GM23248 (cell line): Measurements from ENCODE around the gene LAMA5. TPM values are rescaled to one million over a fixed set of nuclear protein-coding genes. Genes with fewer than 3 reads are reported as not detected.

Experiments used
- DNase-seq: peaks from one replicate; pipeline ENCODE4 v3.0.0-alpha.2; 2015
- H2AFZ ChIP-seq: fragments of 200-600 bp; sonication (generic); 2 replicates; pipeline ENCODE4 v1.6.1; 2016; ENCODE audit warnings: antibody characterized with exemption
- H3F3A ChIP-seq: fragments of 200-600 bp; sonication (generic); 2 replicates; pipeline ENCODE4 v1.6.1; 2016; ENCODE audit warnings: mild to moderate bottlenecking, antibody characterized with exemption, mixed run types; ENCODE audit not compliant: insufficient read depth
- H3K27ac ChIP-seq: fragments of 200-600 bp; sonication (generic); 2 replicates; pipeline ENCODE4 v1.5.1; 2016; ENCODE audit warnings: mild to moderate bottlenecking
- H3K27me3 ChIP-seq: fragments of 200-600 bp; sonication (generic); replicated peaks from 2 replicates; pipeline ENCODE4 v1.6.1; 2016; ENCODE audit warnings: mild to moderate bottlenecking; ENCODE audit not compliant: insufficient read depth
- H3K36me3 ChIP-seq: fragments of 200-600 bp; sonication (generic); 2 replicates; pipeline ENCODE4 v1.6.1; 2016; ENCODE audit warnings: low read depth, mild to moderate bottlenecking
- H3K4me1 ChIP-seq: fragments of 200-600 bp; sonication (generic); 2 replicates; pipeline ENCODE4 v1.6.1; 2016; ENCODE audit warnings: mild to moderate bottlenecking; ENCODE audit not compliant: insufficient read depth
- H3K4me2 ChIP-seq: fragments of 200-600 bp; sonication (generic); one replicate; pipeline ENCODE4 v1.6.1; 2016; ENCODE audit warnings: mild to moderate bottlenecking; ENCODE audit not compliant: unreplicated experiment
- H3K4me3 ChIP-seq: fragments of 200-600 bp; sonication (generic); 2 replicates; pipeline ENCODE4 v1.5.1; 2016; ENCODE audit warnings: mild to moderate bottlenecking
- H3K79me2 ChIP-seq: fragments of 200-600 bp; sonication (generic); 2 replicates; pipeline ENCODE4 v1.6.1; 2016; ENCODE audit warnings: mild to moderate bottlenecking; ENCODE audit not compliant: insufficient read depth
- H3K9ac ChIP-seq: fragments of 200-600 bp; sonication (generic); 2 replicates; pipeline ENCODE4 v1.6.1; 2016; ENCODE audit warnings: mild to moderate bottlenecking
- H3K9me2 ChIP-seq: fragments of 200-600 bp; sonication (generic); 2 replicates; pipeline ENCODE4 v1.6.1; 2016; ENCODE audit warnings: mixed run types, mild to moderate bottlenecking, moderate library complexity; ENCODE audit not compliant: insufficient read depth
- H3K9me3 ChIP-seq: fragments of 200-600 bp; sonication (generic); one replicate; pipeline ENCODE4 v1.6.1; 2017; ENCODE audit warnings: low read depth
- H4K20me1 ChIP-seq: fragments of 200-600 bp; sonication (generic); 2 replicates; pipeline ENCODE4 v1.6.0; 2016; ENCODE audit not compliant: insufficient read depth
- EZH2 ChIP-seq: fragments of 200-600 bp; sonication (generic); IDR thresholded peaks from 2 replicates; pipeline ENCODE4 v1.6.1; 2018; ENCODE audit warnings: antibody characterized with exemption, mild to moderate bottlenecking; ENCODE audit not compliant: insufficient read depth, poor library complexity, severe bottlenecking
- EZH2phosphoT487 ChIP-seq: fragments of 200-600 bp; sonication (generic); IDR thresholded peaks from 2 replicates; pipeline ENCODE4 v1.6.1; 2018; ENCODE audit warnings: antibody characterized with exemption, moderate library complexity, mild to moderate bottlenecking, low read depth; ENCODE audit not compliant: insufficient read depth
- WGBS, 2 experiments: methylation state at CpG; one replicate each; pipeline ENCODE4 v1.1.6; 2015 to 2017; ENCODE audit warnings: low lambda C conversion rate in 2 of 2, low coverage in 1 of 2; ENCODE audit errors: missing lambda C conversion rate in 2 of 2; 5-methylcytosine and 5-hydroxymethylcytosine counted together
- in situ Hi-C: fragments of 300-500 bp; cut with MboI; formaldehyde crosslinking; loops from 2 replicates; pipeline ENCODE4 v1.15.0; 2020
- polyA plus RNA-seq: library from polyadenylated mRNA; unstranded; fragments of >200 nt; fragmentation: Nextera tagmentation; extraction: Ambion mirVana; gene quantifications from 2 replicates; pipeline ENCODE4 v1.2.1, GENCODE V29; 2016
- total RNA-seq: library from RNA; depleted of rRNA; stranded (reverse); fragments of >200 nt; shearing (Covaris generic); gene quantifications from 2 replicates; pipeline ENCODE4 v1.2.3, GENCODE V29; 2014

The LAMA5 gene
- total and polyA plus RNA-seq, 2 experiments from 2014 or later, result 4.5 to 6.0 TPM

DNA sequence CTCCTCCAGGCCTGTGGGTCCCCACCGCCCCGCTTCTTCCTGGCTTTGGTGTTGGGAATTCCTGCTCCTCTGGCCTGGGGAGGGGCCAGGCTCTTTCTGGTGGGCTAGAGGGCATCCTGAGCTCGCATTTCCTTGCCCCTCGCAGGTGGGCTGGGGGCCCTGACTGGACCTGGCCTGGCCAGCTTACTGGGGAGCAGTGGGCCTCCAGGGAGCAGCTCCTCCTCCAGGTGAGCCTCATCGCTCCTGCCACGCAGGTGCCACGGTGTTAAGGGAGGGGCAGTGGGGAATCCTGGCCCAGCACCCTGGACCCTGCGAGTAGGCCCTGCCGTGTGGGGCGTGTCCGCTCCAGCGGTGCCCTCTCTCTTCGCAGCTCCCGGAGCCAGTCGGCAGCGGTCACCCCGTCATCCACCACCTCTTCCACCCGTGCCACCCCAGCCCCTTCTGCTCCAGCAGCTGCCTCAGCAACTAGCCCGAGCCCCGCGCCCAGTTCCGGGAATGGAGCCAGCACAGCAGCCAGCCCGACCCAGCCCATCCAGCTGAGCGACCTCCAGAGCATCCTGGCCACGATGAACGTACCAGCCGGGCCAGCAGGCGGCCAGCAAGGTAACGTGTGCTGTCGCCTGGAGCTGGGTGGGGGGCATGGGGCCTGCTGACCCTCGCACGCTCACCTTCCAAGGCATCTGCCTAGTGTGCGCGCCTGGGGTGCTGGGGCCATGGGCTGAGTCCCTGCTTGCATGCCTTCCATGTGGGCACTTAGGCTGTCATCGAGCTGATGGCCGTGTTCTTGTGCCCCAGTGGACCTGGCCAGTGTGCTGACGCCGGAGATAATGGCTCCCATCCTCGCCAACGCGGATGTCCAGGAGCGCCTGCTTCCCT lies 59.6 kb downstream of the LAMA5 start:
- H3K79me2 ChIP-seq, result peaks cover 45% of the 10 kb centered on the region
- no peak for TF ChIP-seq EZH2
- TF ChIP-seq EZH2phosphoT487, result no peak
- no peaks in the 10 kb centered on the region for H3K9me3 ChIP-seq
- no peak for DNase-seq
- no peak overlapping the region for H3K4me2 ChIP-seq
- H3F3A ChIP-seq, result no peaks in the 10 kb centered on the region
- no peak overlapping the region for H3K9ac ChIP-seq
- in situ Hi-C loops, result no loop called here
- H3K36me3 ChIP-seq, result peaks cover 8% of the 10 kb centered on the region; the same call in 1 of the 2 replicates
- H2AFZ ChIP-seq, result no peak overlapping the region
- no peaks in the 10 kb centered on the region for H3K27me3 ChIP-seq
- no peak overlapping the region for H3K27ac ChIP-seq
- H3K4me3 ChIP-seq, result no peak overlapping the region
- no peaks in the 10 kb centered on the region for H3K9me2 ChIP-seq
- WGBS, 2 experiments, result 90 to 91% methylated on average over 38 to 42 of the region's 42 CpGs
- H3K4me1 ChIP-seq, result peaks cover 14% of the 10 kb centered on the region
- peaks cover 6% of the 10 kb centered on the region; the same call in 1 of the 2 replicates for H4K20me1 ChIP-seq

- Histone ChIP-seq H3K9ac (no peak overlapping the region), H2AFZ (no peak overlapping the region), H3K27me3 (no peaks in the 10 kb centered on the region), H3K9me2 (no peaks in the 10 kb centered on the region), H3K36me3 (peaks cover 8% of the 10 kb centered on the region; the same call in 1 of the 2 replicates), H3K27ac (no peak overlapping the region), H3K9me3 (no peaks in the 10 kb centered on the region), H3K4me2 (no peak overlapping the region), H3K4me3 (no peak overlapping the region), H3K4me1 (peaks cover 14% of the 10 kb centered on the region), H3K79me2 (peaks cover 45% of the 10 kb centered on the region), H3F3A (no peaks in the 10 kb centered on the region), H4K20me1 (peaks cover 6% of the 10 kb centered on the region; the same call in 1 of the 2 replicates)
- no peak for TF ChIP-seq EZH2
- TF ChIP-seq EZH2phosphoT487, result no peak
- no peak for DNase-seq
- in situ Hi-C loops, result no loop called here
- WGBS, 2 experiments, result 92 to 97% methylated on average over 20 to 27 of the region's 27 CpGs
Measured at GRCh38 chr20:62306414-62307187, 60.5 kb downstream of the LAMA5 start.

- Histone ChIP-seq H3K4me3 (no peak overlapping the region), H3K4me2 (no peak overlapping the region), H3K36me3 (peaks cover 8% of the 10 kb centered on the region; the same call in 1 of the 2 replicates), H3K79me2 (peaks cover 45% of the 10 kb centered on the region), H4K20me1 (peaks cover 6% of the 10 kb centered on the region; the same call in 1 of the 2 replicates), H3K9me2 (no peaks in the 10 kb centered on the region), H3K4me1 (peaks cover 14% of the 10 kb centered on the region), H3K27ac (no peak overlapping the region), H2AFZ (no peak overlapping the region), H3F3A (no peaks in the 10 kb centered on the region), H3K9ac (0 out of 2 replicates have a peak overlapping the region, but pooled peaks have one; percentile 85), H3K9me3 (no peaks in the 10 kb centered on the region), H3K27me3 (no peaks in the 10 kb centered on the region)
- DNase-seq, result no peak
- WGBS, 2 experiments, result 80 to 83% methylated on average over 30 to 31 of the region's 33 CpGs
- TF ChIP-seq EZH2 (no peak), EZH2phosphoT487 (no peak)
- in situ Hi-C loops, result no loop called here
Measured at GRCh38 chr20:62305765-62306413, 61.2 kb downstream of the LAMA5 start.

DNA sequence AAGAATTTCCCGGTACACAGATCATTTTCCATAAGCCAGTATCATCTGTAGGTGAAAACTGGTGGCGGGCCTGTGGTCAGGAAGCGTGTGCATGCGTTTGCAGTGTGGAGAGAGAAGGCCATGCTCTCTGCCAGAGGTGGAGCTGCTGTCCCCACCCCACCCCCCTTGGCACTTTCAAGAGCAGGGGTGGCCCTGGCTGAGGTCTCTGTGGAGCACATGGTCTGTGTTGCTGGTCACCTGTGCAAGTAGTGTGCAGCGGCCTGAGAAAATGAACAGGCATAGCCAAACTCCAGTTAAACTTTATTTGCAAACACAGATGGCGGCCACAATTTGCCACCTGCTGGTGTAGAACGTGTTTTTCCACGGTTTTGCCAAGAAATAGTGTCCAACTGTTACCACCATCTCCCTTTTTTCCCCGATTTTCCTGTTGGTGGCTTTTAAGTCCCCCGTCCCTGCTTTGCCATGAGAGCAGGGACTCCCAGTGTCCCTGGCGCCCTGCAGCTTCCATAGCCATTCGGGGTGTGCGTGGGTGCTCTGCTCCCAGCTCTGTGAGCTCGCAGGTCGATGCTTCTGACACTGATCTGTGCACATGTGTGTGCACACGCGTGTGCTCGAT lies 61.9 kb downstream of the LAMA5 start:
- Histone ChIP-seq H3K9me2 (no peaks in the 10 kb centered on the region), H3K27ac (no peak overlapping the region), H3K36me3 (peaks cover 8% of the 10 kb centered on the region; the same call in 1 of the 2 replicates), H3K4me1 (peaks cover 14% of the 10 kb centered on the region), H3K9me3 (no peaks in the 10 kb centered on the region), H3F3A (no peaks in the 10 kb centered on the region), H2AFZ (no peak overlapping the region), H3K4me2 (peak overlapping the region; percentile 95), H4K20me1 (peaks cover 6% of the 10 kb centered on the region; the same call in 1 of the 2 replicates), H3K27me3 (no peaks in the 10 kb centered on the region), H3K9ac (peak overlapping the region; percentile 85), H3K4me3 (peak overlapping the region; percentile 83), H3K79me2 (peaks cover 45% of the 10 kb centered on the region)
- in situ Hi-C loops, result no loop called here
- DNase-seq, result peak; percentile 14
- TF ChIP-seq EZH2 (no peak), EZH2phosphoT487 (no peak)
- 80 to 82% methylated on average over 18 of the region's 18 CpGs for WGBS, 2 experiments
